ENCODE results near the gene PTPN13. TPM values are rescaled to one million over a fixed set of nuclear protein-coding genes. Genes with fewer than 3 reads are reported as not detected.

Gene PTPN13
- total RNA-seq, 3 donors from 2014 or later (not counting 1 experiment from before 2014, with no cell fraction given): 0.20 to 2.4 (median 0.40) TPM

GRCh38 chr4:86845593-86845992 is 251.5 kb downstream of the PTPN13 start:
- ATAC-seq (no peak), DNase-seq (no peak)
- Histone ChIP-seq H3K4me3 (ENCODE audit: low read length) (no peak overlapping the region), H3K9me3 (ENCODE audit: control insufficient read depth, insufficient read depth, low read length) (no peaks in the 10 kb centered on the region), H3K27me3 (ENCODE audit: control insufficient read depth, insufficient read depth, low read length) (no peaks in the 10 kb centered on the region), H3K27ac (ENCODE audit: low read length) (no peak overlapping the region), H3K36me3 (ENCODE audit: control insufficient read depth, insufficient read depth, low read length) (no peaks in the 10 kb centered on the region), H3K4me1 (ENCODE audit: control insufficient read depth, insufficient read depth, low read length) (no peaks in the 10 kb centered on the region)
- intact Hi-C loops (cut with micrococcal nuclease): no loop called here
- H3K9me3 Mint-ChIP-seq: no peaks in the 10 kb centered on the region
- no peaks in the 10 kb centered on the region for H3K4me1 Mint-ChIP-seq
- TF ChIP-seq CTCF (IDR thresholded peaks at IDR 0.05): no peak
- no peak overlapping the region for H3K27ac Mint-ChIP-seq
- H3K36me3 Mint-ChIP-seq: no peaks in the 10 kb centered on the region
- 95% methylated on average over 5 of the region's 5 CpGs for WGBS (ENCODE audit: insufficient coverage)
- peaks cover 0 to 3% of the 10 kb centered on the region in 2 donors for H3K27me3 Mint-ChIP-seq (ENCODE audit: low read depth in 2 of 2)
- no peak overlapping the region for H3K4me3 Mint-ChIP-seq

- intact Hi-C loops (cut with micrococcal nuclease): no loop called here
- Mint-ChIP-seq H3K9me3 (no peaks in the 10 kb centered on the region), H3K36me3 (no peaks in the 10 kb centered on the region), H3K27ac (no peak overlapping the region), H3K4me3 (no peak overlapping the region), H3K27me3 (ENCODE audit: low read depth in 2 of 2) (peaks cover 0 to 3% of the 10 kb centered on the region in 2 donors), H3K4me1 (no peaks in the 10 kb centered on the region)
- Histone ChIP-seq H3K27ac (ENCODE audit: low read length) (no peak overlapping the region), H3K4me3 (ENCODE audit: low read length) (no peak overlapping the region), H3K27me3 (ENCODE audit: control insufficient read depth, insufficient read depth, low read length) (no peaks in the 10 kb centered on the region), H3K9me3 (ENCODE audit: control insufficient read depth, insufficient read depth, low read length) (no peaks in the 10 kb centered on the region), H3K4me1 (ENCODE audit: control insufficient read depth, insufficient read depth, low read length) (no peaks in the 10 kb centered on the region), H3K36me3 (ENCODE audit: control insufficient read depth, insufficient read depth, low read length) (no peaks in the 10 kb centered on the region)
- DNase-seq (no peak), ATAC-seq (no peak)
- TF ChIP-seq CTCF (IDR thresholded peaks at IDR 0.05): no peak
These were observed 252.8 kb downstream of the PTPN13 start for GRCh38 chr4:86846921-86847320.

- Mint-ChIP-seq H3K4me1 (no peaks in the 10 kb centered on the region), H3K27me3 (ENCODE audit: low read depth in 2 of 2) (peaks cover 0 to 3% of the 10 kb centered on the region in 2 donors), H3K36me3 (no peaks in the 10 kb centered on the region), H3K4me3 (no peak overlapping the region), H3K9me3 (no peaks in the 10 kb centered on the region), H3K27ac (no peak overlapping the region)
- DNase-seq: no peak
- TF ChIP-seq CTCF (IDR thresholded peaks at IDR 0.05): no peak
- Histone ChIP-seq H3K27ac (ENCODE audit: low read length) (no peak overlapping the region), H3K4me3 (ENCODE audit: low read length) (no peak overlapping the region), H3K36me3 (ENCODE audit: control insufficient read depth, insufficient read depth, low read length) (no peaks in the 10 kb centered on the region), H3K27me3 (ENCODE audit: control insufficient read depth, insufficient read depth, low read length) (no peaks in the 10 kb centered on the region), H3K4me1 (ENCODE audit: control insufficient read depth, insufficient read depth, low read length) (no peaks in the 10 kb centered on the region), H3K9me3 (ENCODE audit: control insufficient read depth, insufficient read depth, low read length) (no peaks in the 10 kb centered on the region)
- intact Hi-C loops (cut with micrococcal nuclease): no loop called here
- whole genome bisulfite sequencing (ENCODE audit: insufficient coverage): 80% methylated on average over 4 of the region's 4 CpGs
- no peak for ATAC-seq
These were observed 253.5 kb downstream of the PTPN13 start for GRCh38 chr4:86847571-86847970.

DNA sequence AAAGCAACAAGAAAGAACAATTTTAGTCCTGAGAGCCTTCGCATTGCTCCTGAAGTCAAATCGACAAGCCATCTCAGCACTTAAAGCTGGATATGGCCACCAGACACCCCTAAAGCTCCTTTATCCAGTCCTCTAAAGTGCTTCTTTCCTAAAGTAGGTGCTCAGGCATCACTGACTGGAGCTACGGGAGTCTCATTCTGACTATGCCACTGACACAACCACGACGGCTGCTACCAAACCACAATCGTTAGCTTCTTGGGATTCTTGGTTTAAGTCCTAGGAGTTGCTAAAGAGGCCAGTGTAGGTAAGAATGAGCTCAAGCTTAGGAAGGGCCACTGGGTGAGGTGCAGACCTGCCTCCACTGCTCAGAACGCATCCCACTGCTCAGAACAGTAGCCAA is 254.0 kb downstream of the PTPN13 start:
- DNase-seq: no peak
- H3K27me3 ChIP-seq (ENCODE audit: control insufficient read depth, insufficient read depth, low read length): no peaks in the 10 kb centered on the region
- no peak overlapping the region for H3K4me3 ChIP-seq (ENCODE audit: low read length)
- no peaks in the 10 kb centered on the region for H3K36me3 ChIP-seq (ENCODE audit: control insufficient read depth, insufficient read depth, low read length)
- H3K27me3 Mint-ChIP-seq (ENCODE audit: low read depth in 2 of 2): peaks cover 0 to 3% of the 10 kb centered on the region in 2 donors
- no peak overlapping the region for H3K4me3 Mint-ChIP-seq
- TF ChIP-seq CTCF (IDR thresholded peaks at IDR 0.05): no peak
- intact Hi-C loops (cut with micrococcal nuclease): no loop called here
- ATAC-seq: no peak
- H3K9me3 Mint-ChIP-seq: no peaks in the 10 kb centered on the region
- no peak overlapping the region for H3K27ac Mint-ChIP-seq
- no peaks in the 10 kb centered on the region for H3K9me3 ChIP-seq (ENCODE audit: control insufficient read depth, insufficient read depth, low read length)
- no peaks in the 10 kb centered on the region for H3K4me1 ChIP-seq (ENCODE audit: control insufficient read depth, insufficient read depth, low read length)
- no peaks in the 10 kb centered on the region for H3K4me1 Mint-ChIP-seq
- WGBS (ENCODE audit: insufficient coverage): 76% methylated on average over 7 of the region's 7 CpGs
- H3K27ac ChIP-seq (ENCODE audit: low read length): no peak overlapping the region
- no peaks in the 10 kb centered on the region for H3K36me3 Mint-ChIP-seq

Data from natural killer cell (primary cell).